ENCODE results near the gene PRSS33.

Gene PRSS33

DNA sequence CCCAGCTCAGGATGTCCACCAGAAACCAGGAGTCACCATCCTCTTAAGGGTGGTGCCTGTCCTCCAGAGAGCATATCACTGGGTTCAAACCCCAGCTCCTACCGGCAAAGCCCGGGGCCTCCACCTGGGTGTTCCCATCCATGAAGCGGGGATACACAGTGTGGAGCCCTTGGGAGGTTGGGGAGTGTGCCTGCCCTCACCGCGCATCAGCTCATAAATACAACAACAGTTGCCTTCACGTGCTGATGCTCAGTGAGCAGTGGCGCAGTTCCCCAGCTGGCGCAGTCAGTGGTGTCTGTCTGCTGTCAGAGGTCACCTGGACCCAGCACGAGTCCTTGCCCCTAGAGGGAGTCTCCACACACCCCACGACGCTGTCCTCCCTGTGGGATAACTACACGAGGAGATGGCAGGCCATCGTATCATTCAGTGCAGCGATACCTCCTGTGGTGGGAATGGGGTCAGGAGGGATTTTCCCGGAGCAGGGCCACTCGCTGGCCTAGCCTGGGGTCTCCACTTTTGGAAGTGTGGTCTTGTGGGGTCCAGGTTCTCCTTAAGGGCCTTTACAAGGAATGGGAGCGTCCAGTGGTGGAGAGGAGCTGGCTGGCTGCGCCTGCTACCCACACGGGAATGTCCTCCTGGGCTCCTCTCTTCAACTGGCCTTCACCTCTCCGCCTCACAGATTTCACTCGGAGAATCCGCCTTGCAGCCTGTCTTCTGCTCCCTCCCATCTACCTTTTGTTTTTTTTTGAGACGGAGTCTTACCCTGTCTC is 8.0 kb downstream of the PRSS33 start:
- Histone ChIP-seq H4K20me1 (ENCODE audit: control insufficient read depth, insufficient read depth, low read depth, low read length) (no peaks in the 10 kb centered on the region), H3K79me2 (ENCODE audit: control insufficient read depth, low read length) (peaks cover 46% of the 10 kb centered on the region), H3K27me3 (ENCODE audit: control insufficient read depth, low read length) (no peaks in the 10 kb centered on the region), H3F3A (ENCODE audit: control insufficient read depth, insufficient read depth) (peaks cover 11% of the 10 kb centered on the region), H3K4me1 (ENCODE audit: control insufficient read depth, low read length) (peaks cover 22% of the 10 kb centered on the region), H3K4me3 (ENCODE audit: low read length) (no peak overlapping the region), H3K27ac (ENCODE audit: low read depth, low read length) (no peak overlapping the region), H3K9me2 (replicated peaks; ENCODE audit: control insufficient read depth, low read length) (no peaks in the 10 kb centered on the region), H3K9me3 (ENCODE audit: control insufficient read depth, insufficient read depth, low read length) (no peaks in the 10 kb centered on the region), H3K36me3 (ENCODE audit: control insufficient read depth, low read length) (peaks cover 38% of the 10 kb centered on the region), H3K4me2 (ENCODE audit: low read length) (peak overlapping the region; percentile 97)
- TF ChIP-seq, protein P1, sequence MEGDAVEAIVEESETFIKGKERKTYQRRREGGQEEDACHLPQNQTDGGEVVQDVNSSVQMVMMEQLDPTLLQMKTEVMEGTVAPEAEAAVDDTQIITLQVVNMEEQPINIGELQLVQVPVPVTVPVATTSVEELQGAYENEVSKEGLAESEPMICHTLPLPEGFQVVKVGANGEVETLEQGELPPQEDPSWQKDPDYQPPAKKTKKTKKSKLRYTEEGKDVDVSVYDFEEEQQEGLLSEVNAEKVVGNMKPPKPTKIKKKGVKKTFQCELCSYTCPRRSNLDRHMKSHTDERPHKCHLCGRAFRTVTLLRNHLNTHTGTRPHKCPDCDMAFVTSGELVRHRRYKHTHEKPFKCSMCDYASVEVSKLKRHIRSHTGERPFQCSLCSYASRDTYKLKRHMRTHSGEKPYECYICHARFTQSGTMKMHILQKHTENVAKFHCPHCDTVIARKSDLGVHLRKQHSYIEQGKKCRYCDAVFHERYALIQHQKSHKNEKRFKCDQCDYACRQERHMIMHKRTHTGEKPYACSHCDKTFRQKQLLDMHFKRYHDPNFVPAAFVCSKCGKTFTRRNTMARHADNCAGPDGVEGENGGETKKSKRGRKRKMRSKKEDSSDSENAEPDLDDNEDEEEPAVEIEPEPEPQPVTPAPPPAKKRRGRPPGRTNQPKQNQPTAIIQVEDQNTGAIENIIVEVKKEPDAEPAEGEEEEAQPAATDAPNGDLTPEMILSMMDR (IDR thresholded peaks at IDR 0.05; ENCODE audit: low read depth, low read length, poor library complexity, severe bottlenecking), result no peak

DNA sequence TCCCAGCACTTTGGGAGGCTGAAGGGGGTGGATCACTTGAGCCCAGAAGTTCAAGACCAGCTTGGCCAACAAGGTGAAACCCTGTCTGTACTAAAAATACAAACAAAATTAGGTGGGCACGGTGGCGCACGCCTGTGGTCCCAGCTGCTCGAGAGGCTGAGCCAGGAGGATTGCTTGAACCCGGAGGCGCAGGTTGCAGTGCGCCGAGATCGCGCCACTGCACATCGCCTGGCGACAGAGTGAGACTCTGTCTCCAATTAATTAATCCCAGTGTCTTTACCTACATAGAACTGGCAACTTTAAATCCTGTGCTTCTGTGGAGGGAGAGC is 8.8 kb downstream of the PRSS33 start:
- H3K27me3 ChIP-seq (ENCODE audit: control insufficient read depth, low read length), result no peaks in the 10 kb centered on the region
- peak overlapping the region; percentile 99 for H3K4me3 ChIP-seq (ENCODE audit: low read length)
- H3K4me2 ChIP-seq (ENCODE audit: low read length), result peak overlapping the region; percentile 97
- no peaks in the 10 kb centered on the region for H4K20me1 ChIP-seq (ENCODE audit: control insufficient read depth, insufficient read depth, low read depth, low read length)
- H3K27ac ChIP-seq (ENCODE audit: low read depth, low read length), result no peak overlapping the region
- H3K4me1 ChIP-seq (ENCODE audit: control insufficient read depth, low read length), result peaks cover 22% of the 10 kb centered on the region
- peaks cover 44% of the 10 kb centered on the region for H3K36me3 ChIP-seq (ENCODE audit: control insufficient read depth, low read length)
- no peaks in the 10 kb centered on the region for H3K9me2 ChIP-seq (replicated peaks; ENCODE audit: control insufficient read depth, low read length)
- peaks cover 51% of the 10 kb centered on the region for H3K79me2 ChIP-seq (ENCODE audit: control insufficient read depth, low read length)
- TF ChIP-seq EZH2phosphoT487 (IDR thresholded peaks at IDR 0.05; ENCODE audit: borderline replicate concordance, low read length), result no peak
- TF ChIP-seq, protein P1 (IDR thresholded peaks at IDR 0.05; ENCODE audit: low read depth, low read length, poor library complexity, severe bottlenecking), result no peak
- no peaks in the 10 kb centered on the region for H3K9me3 ChIP-seq (ENCODE audit: control insufficient read depth, insufficient read depth, low read length)
- peaks cover 15% of the 10 kb centered on the region for H3F3A ChIP-seq (ENCODE audit: control insufficient read depth, insufficient read depth)

DNA sequence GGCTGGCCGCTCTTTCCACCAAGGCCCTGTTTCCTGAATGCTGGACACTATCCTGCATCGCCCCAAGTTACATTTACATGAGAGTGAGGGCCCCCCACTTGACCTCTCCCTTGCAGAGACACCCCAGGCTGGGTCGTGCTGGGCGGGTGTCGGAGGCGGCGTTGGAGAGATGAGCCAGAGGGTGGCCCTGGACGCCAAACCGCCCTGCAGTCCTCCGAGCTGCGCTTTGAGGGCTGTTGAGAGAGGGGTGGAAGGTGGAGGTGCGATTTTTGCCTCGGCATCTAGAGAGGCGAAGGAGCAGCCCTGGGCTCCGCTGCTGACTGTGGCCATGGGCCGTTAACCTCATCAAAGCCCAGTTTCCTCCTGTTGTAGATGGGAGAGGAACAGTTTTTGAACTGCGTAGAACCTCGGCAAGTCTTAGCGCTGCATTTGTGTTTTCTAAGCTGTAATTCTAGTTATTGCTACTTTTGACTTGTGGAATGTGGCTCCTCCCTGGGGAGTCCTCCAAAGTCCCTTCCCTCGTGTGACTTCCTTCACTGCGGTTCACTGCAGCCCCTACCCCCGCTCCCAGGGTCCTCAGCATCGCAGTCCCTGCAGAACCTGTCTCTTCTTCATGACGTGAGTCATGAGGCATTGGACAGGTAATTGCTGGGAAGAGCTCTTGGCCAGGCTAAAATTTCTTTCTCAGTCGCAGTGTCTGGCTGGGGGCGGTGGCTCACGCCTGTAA is 9.3 kb downstream of the PRSS33 start:
- Histone ChIP-seq H4K20me1 (ENCODE audit: control insufficient read depth, insufficient read depth, low read depth, low read length) (no peaks in the 10 kb centered on the region), H3K79me2 (ENCODE audit: control insufficient read depth, low read length) (peaks cover 52% of the 10 kb centered on the region)

More for the DNA sequence above, 9.3 kb downstream of the PRSS33 start:
- Histone ChIP-seq H3K4me2 (ENCODE audit: low read length) (peak overlapping the region; percentile 97), H3K4me3 (ENCODE audit: low read length) (peak overlapping the region; percentile 99), H3K36me3 (ENCODE audit: control insufficient read depth, low read length) (peaks cover 50% of the 10 kb centered on the region), H3K4me1 (ENCODE audit: control insufficient read depth, low read length) (peaks cover 22% of the 10 kb centered on the region), H3K27ac (ENCODE audit: low read depth, low read length) (peak overlapping the region; percentile 76), H3K9me3 (ENCODE audit: control insufficient read depth, insufficient read depth, low read length) (no peaks in the 10 kb centered on the region), H3K9me2 (replicated peaks; ENCODE audit: control insufficient read depth, low read length) (no peaks in the 10 kb centered on the region), H3K27me3 (ENCODE audit: control insufficient read depth, low read length) (no peaks in the 10 kb centered on the region), H3F3A (ENCODE audit: control insufficient read depth, insufficient read depth) (peaks cover 16% of the 10 kb centered on the region)
- TF ChIP-seq, protein P1 (IDR thresholded peaks at IDR 0.05; ENCODE audit: low read depth, low read length, poor library complexity, severe bottlenecking), result no peak
- no peak for TF ChIP-seq EZH2phosphoT487 (IDR thresholded peaks at IDR 0.05; ENCODE audit: borderline replicate concordance, low read length)

Data from DOHH2 (cell line).